Astrocyte of the cerebellum (primary cell): ENCODE data around the gene RAD51B.

Experiments
- DNase-seq: peaks from one replicate; pipeline ENCODE4 v3.0.0-alpha.2; 2011; ENCODE audit warnings: low read depth
- H3K4me3 ChIP-seq: 2 replicates; pipeline ENCODE4 v1.5.1; 2011; ENCODE audit warnings: mild to moderate bottlenecking, low read depth, low read length, moderate library complexity
- CTCF ChIP-seq: IDR thresholded peaks from 2 replicates; pipeline ENCODE4 v1.5.1; 2012; ENCODE audit warnings: low read length, low read depth, moderate library complexity, mild to moderate bottlenecking; ENCODE audit errors: missing control alignments
- in situ Hi-C: cut with HindIII; loops from 2 replicates; pipeline ENCODE4 v1.10.0; 2017; ENCODE audit warnings: low sequenced_read_pairs

RAD51B gene

GRCh38 chr14:68033336-68033932, 213.9 kb downstream of the RAD51B start:
- TF ChIP-seq CTCF = no peak
- no peak for DNase-seq
- no peak overlapping the region for H3K4me3 ChIP-seq
- in situ Hi-C loops = no loop called here

- in situ Hi-C loops = no loop called here
- TF ChIP-seq CTCF = no peak
- DNase-seq = no peak
- no peak overlapping the region for H3K4me3 ChIP-seq
These were observed 215.3 kb downstream of the RAD51B start for GRCh38 chr14:68034896-68035295.

- no peak overlapping the region for H3K4me3 ChIP-seq
- in situ Hi-C loops = no loop called here
- DNase-seq = no peak
- no peak for TF ChIP-seq CTCF
These were observed 216.6 kb downstream of the RAD51B start for GRCh38 chr14:68036202-68036601.

- no peak for TF ChIP-seq CTCF
- in situ Hi-C loops = no loop called here
- H3K4me3 ChIP-seq = no peak overlapping the region
- DNase-seq = no peak
These were observed 220.0 kb downstream of the RAD51B start for GRCh38 chr14:68039593-68039992.

- no peak for DNase-seq
- H3K4me3 ChIP-seq = no peak overlapping the region
- in situ Hi-C loops = no loop called here
- no peak for TF ChIP-seq CTCF
These were observed 221.2 kb downstream of the RAD51B start for GRCh38 chr14:68040633-68041369.

- in situ Hi-C loops = no loop called here
- no peak overlapping the region for H3K4me3 ChIP-seq
- no peak for TF ChIP-seq CTCF
- DNase-seq = no peak
These were observed 222.3 kb downstream of the RAD51B start for GRCh38 chr14:68041876-68042354.
